Neural cell (in vitro differentiated cells): ENCODE measurements around the gene HIP1R. TPM values are rescaled to one million over a fixed set of nuclear protein-coding genes. Genes with fewer than 3 reads are reported as not detected.

ENCODE experiments used
- H2AFZ ChIP-seq: fragments of 200-600, 300-800 bp; sonication (generic), shearing (Covaris generic); 2 replicates; pipeline ENCODE4 v1.6.0; 2014; ENCODE audit warnings: low read depth, mild to moderate bottlenecking, antibody characterized with exemption, low read length, moderate library complexity
- H3F3A ChIP-seq: fragments of 200-600 bp; shearing (Covaris generic); 2 replicates; pipeline ENCODE4 v1.6.1; 2016; ENCODE audit warnings: mild to moderate bottlenecking, moderate library complexity, mixed read lengths, antibody characterized with exemption, low read length; ENCODE audit not compliant: insufficient read depth, poor library complexity, severe bottlenecking
- H3K27ac ChIP-seq: fragments of 200-600, 300-800 bp; sonication (generic), shearing (Covaris generic); 2 replicates; pipeline ENCODE4 v1.5.1; 2014; ENCODE audit warnings: mild to moderate bottlenecking, low read length, moderate library complexity
- H3K27me3 ChIP-seq: fragments of 300-800, 200-600 bp; sonication (generic), shearing (Covaris generic); 2 replicates; pipeline ENCODE4 v1.6.0; 2014; ENCODE audit warnings: mild to moderate bottlenecking, low read depth, low read length, moderate library complexity; ENCODE audit not compliant: insufficient read depth
- H3K36me3 ChIP-seq: fragments of 300-800, 200-600 bp; sonication (generic), shearing (Covaris generic); 2 replicates; pipeline ENCODE4 v1.5.1; 2014; ENCODE audit warnings: mild to moderate bottlenecking, antibody characterized with exemption, low read length, moderate library complexity; ENCODE audit not compliant: insufficient read depth
- H3K4me2 ChIP-seq: fragments of 300-800, 200-600 bp; sonication (generic), shearing (Covaris generic); 2 replicates; pipeline ENCODE4 v1.6.0; 2014; ENCODE audit warnings: mild to moderate bottlenecking, low read length
- H3K4me3 ChIP-seq: fragments of 300-800, 200-600 bp; sonication (generic), shearing (Covaris generic); 2 replicates; pipeline ENCODE4 v1.5.1; 2014; ENCODE audit warnings: mild to moderate bottlenecking, low read length, moderate library complexity
- H3K79me2 ChIP-seq: fragments of 200-600 bp; shearing (Covaris generic); replicated peaks from 2 replicates; pipeline ENCODE4 v1.6.0; 2014; ENCODE audit warnings: mild to moderate bottlenecking, low read length, moderate library complexity; ENCODE audit not compliant: insufficient read depth
- H3K9ac ChIP-seq: fragments of 300-800, 200-600 bp; sonication (generic), shearing (Covaris generic); 2 replicates; pipeline ENCODE4 v1.6.1; 2016; ENCODE audit warnings: mild to moderate bottlenecking, low read length, mixed read lengths
- H3K9me2 ChIP-seq: fragments of 200-600 bp; shearing (Covaris generic); 2 replicates; pipeline ENCODE4 v1.6.1; 2016; ENCODE audit warnings: mild to moderate bottlenecking, low read length, mixed read lengths; ENCODE audit not compliant: insufficient read depth
- H3K9me3 ChIP-seq: fragments of 200-600, 300-800 bp; sonication (generic), shearing (Covaris generic); 2 replicates; pipeline ENCODE4 v1.6.1; 2016; ENCODE audit warnings: mild to moderate bottlenecking, mixed run types, low read length, moderate library complexity, mixed read lengths
- H4K20me1 ChIP-seq: fragments of 200-600 bp; shearing (Covaris generic); 2 replicates; pipeline ENCODE4 v1.6.1; 2016; ENCODE audit warnings: mild to moderate bottlenecking, mixed run types; ENCODE audit not compliant: insufficient read depth
- EP300 ChIP-seq: fragments of 450-650 bp; conservative IDR thresholded peaks from 2 replicates; pipeline ENCODE4 v1.6.1; 2014; ENCODE audit warnings: antibody characterized with exemption, mild to moderate bottlenecking, moderate library complexity; ENCODE audit not compliant: poor library complexity, severe bottlenecking
- EZH2 ChIP-seq: fragments of 200-600, 300-800 bp; shearing (Covaris generic), sonication (generic); IDR thresholded peaks from 2 replicates; pipeline ENCODE4 v1.6.1; 2014; ENCODE audit warnings: antibody characterized with exemption, low read length, borderline replicate concordance, mild to moderate bottlenecking; ENCODE audit not compliant: insufficient read depth, poor library complexity, severe bottlenecking
- MXI1 ChIP-seq: fragments of 450-650 bp; conservative IDR thresholded peaks from 2 replicates; pipeline ENCODE4 v1.6.1; 2014; ENCODE audit warnings: antibody characterized with exemption, mild to moderate bottlenecking; ENCODE audit not compliant: poor library complexity, severe bottlenecking
- POLR2AphosphoS5 ChIP-seq: IDR thresholded peaks from 2 replicates; pipeline ENCODE4 v1.6.1; 2012
- RAD21 ChIP-seq: fragments of 450-650 bp; conservative IDR thresholded peaks from 2 replicates; pipeline ENCODE4 v1.6.1; 2014; ENCODE audit warnings: antibody characterized with exemption, mild to moderate bottlenecking, moderate library complexity
- SMC3 ChIP-seq: fragments of 450-650 bp; conservative IDR thresholded peaks from 2 replicates; pipeline ENCODE4 v1.6.1; 2014; ENCODE audit warnings: antibody characterized with exemption, mild to moderate bottlenecking, moderate library complexity; ENCODE audit not compliant: poor library complexity
- TAF1 ChIP-seq: IDR thresholded peaks from 2 replicates; pipeline ENCODE4 v1.6.1; 2012; ENCODE audit warnings: low read depth
- polyA plus RNA-seq: library from polyadenylated mRNA; depleted of rRNA; stranded (reverse); fragments of >200 nt; gene quantifications from 2 replicates; pipeline ENCODE4 v1.2.3, GENCODE V29; 2014
- TF ChIP-seq, protein P1 (sequence below): fragments of 450-650 bp; IDR thresholded peaks from 2 replicates; pipeline ENCODE4 v1.5.1; 2014; ENCODE audit warnings: antibody characterized with exemption, mild to moderate bottlenecking, moderate library complexity; ENCODE audit not compliant: poor library complexity, severe bottlenecking
- TF ChIP-seq, protein P2 (sequence below): IDR thresholded peaks from 2 replicates; pipeline ENCODE4 v1.6.1; 2012; ENCODE audit warnings: borderline replicate concordance

Gene HIP1R
- polyA plus RNA-seq, 1 donor from 2014 or later, result 270 TPM

GRCh38 chr12:122866950-122867607, 31.8 kb downstream of the HIP1R start:
- Histone ChIP-seq H3K4me2 (no peak overlapping the region), H2AFZ (no peak overlapping the region), H3K9ac (no peak overlapping the region), H4K20me1 (no peaks in the 10 kb centered on the region), H3K9me3 (no peaks in the 10 kb centered on the region), H3K27ac (no peak overlapping the region), H3K27me3 (no peaks in the 10 kb centered on the region), H3K79me2 (peaks cover 14% of the 10 kb centered on the region), H3K9me2 (no peaks in the 10 kb centered on the region), H3F3A (peaks cover 5% of the 10 kb centered on the region), H3K36me3 (no peaks in the 10 kb centered on the region), H3K4me3 (no peak overlapping the region)
- TF ChIP-seq RAD21, result no peak
- TF ChIP-seq POLR2AphosphoS5, result peak; percentile 21

DNA sequence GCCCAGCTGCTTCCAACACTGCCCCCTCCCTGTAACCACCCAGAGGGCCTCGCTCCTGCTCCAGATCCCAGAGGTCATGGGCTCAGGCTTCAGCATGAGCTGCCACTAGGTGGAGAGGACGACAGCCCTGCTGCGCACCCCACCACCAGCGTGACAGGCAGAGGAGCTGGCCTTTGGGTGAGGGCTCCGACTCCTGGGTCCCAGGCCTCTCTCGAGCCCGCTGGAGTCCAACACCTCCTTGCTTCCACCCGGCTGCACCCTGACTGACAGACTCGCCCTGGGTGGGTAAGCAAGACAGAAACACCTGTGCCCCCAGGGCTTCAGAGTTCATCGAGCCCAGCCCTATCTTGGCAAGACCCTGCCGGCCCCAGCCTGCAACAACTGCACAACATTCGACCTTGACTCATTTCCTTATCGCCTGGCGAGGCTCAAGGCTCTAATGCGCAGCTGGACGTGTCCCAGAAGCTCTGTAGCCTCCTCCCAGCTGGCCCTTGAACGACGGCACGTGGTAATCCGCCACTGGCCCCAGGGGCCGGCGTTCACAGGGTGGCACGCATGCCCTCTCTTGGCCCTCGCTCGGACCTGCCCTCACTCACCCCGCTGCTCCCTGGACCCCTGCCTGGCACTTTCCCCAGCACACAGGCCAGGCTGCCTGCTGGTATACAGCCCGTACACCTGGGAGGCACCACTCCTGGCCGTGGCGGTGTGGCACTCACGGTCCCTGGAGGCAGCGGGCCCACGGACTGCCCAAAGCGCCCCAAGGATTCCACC, 32.6 kb downstream of the HIP1R start:
- H3K4me3 ChIP-seq, result no peak overlapping the region
- no peak overlapping the region for H3K27ac ChIP-seq
- H3K4me2 ChIP-seq, result no peak overlapping the region
- H4K20me1 ChIP-seq, result no peaks in the 10 kb centered on the region
- no peaks in the 10 kb centered on the region for H3K27me3 ChIP-seq
- no peak overlapping the region for H2AFZ ChIP-seq
- no peaks in the 10 kb centered on the region for H3K9me3 ChIP-seq
- H3K9ac ChIP-seq, result no peak overlapping the region
- H3K36me3 ChIP-seq, result no peaks in the 10 kb centered on the region
- H3K9me2 ChIP-seq, result no peaks in the 10 kb centered on the region
- no peak for TF ChIP-seq RAD21
- no peak for TF ChIP-seq POLR2AphosphoS5
- TF ChIP-seq, protein P1, sequence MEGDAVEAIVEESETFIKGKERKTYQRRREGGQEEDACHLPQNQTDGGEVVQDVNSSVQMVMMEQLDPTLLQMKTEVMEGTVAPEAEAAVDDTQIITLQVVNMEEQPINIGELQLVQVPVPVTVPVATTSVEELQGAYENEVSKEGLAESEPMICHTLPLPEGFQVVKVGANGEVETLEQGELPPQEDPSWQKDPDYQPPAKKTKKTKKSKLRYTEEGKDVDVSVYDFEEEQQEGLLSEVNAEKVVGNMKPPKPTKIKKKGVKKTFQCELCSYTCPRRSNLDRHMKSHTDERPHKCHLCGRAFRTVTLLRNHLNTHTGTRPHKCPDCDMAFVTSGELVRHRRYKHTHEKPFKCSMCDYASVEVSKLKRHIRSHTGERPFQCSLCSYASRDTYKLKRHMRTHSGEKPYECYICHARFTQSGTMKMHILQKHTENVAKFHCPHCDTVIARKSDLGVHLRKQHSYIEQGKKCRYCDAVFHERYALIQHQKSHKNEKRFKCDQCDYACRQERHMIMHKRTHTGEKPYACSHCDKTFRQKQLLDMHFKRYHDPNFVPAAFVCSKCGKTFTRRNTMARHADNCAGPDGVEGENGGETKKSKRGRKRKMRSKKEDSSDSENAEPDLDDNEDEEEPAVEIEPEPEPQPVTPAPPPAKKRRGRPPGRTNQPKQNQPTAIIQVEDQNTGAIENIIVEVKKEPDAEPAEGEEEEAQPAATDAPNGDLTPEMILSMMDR, result no peak
- TF ChIP-seq TAF1, result no peak
- no peak for TF ChIP-seq EZH2
- TF ChIP-seq SMC3, result peak; percentile 26
- no peak for TF ChIP-seq MXI1
- no peak for TF ChIP-seq EP300
- H3K79me2 ChIP-seq, result peaks cover 14% of the 10 kb centered on the region
- peaks cover 5% of the 10 kb centered on the region for H3F3A ChIP-seq

DNA sequence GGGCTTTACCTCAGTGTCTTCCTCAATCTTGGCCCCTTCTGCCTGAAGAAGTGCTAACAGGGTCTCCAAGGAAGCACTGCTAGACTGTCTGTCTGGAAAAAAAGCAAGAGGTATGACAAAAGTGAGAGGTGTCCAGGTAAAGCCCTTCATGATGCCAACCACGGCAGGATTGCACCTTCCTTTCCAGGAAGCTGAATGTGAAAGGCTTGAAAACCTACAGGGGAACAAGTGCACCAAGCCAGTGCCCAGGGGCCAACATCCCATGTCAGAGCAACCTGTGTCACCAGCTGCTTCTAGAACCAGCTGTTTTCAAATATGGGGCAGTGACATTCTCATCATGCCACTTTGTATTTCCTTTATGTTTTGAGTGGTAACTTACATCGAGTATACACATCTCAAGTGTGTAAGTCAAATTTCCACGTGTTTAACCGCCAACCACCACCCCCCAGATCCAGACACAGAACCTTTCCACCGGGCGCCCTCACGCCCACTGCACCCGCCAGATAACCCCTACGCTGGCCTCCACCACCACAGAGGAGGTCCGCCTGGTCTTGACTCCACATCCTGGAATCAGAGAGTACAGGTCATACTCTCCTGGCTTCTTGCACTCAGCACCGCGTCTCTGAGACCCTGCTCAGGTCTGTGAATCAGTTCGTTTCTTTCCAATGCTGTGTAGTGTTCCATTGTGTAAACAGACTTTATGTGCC, 33.4 kb downstream of the HIP1R start:
- Histone ChIP-seq H2AFZ (no peak overlapping the region), H3K4me3 (no peak overlapping the region), H3F3A (peaks cover 10% of the 10 kb centered on the region), H3K9me3 (no peaks in the 10 kb centered on the region), H3K79me2 (peaks cover 18% of the 10 kb centered on the region), H3K4me2 (no peak overlapping the region), H3K36me3 (no peaks in the 10 kb centered on the region), H3K9ac (no peak overlapping the region), H3K9me2 (no peaks in the 10 kb centered on the region), H4K20me1 (no peaks in the 10 kb centered on the region), H3K27me3 (no peaks in the 10 kb centered on the region), H3K27ac (no peak overlapping the region)
- no peak for TF ChIP-seq EP300
- TF ChIP-seq EZH2, result no peak
- TF ChIP-seq, protein P2, sequence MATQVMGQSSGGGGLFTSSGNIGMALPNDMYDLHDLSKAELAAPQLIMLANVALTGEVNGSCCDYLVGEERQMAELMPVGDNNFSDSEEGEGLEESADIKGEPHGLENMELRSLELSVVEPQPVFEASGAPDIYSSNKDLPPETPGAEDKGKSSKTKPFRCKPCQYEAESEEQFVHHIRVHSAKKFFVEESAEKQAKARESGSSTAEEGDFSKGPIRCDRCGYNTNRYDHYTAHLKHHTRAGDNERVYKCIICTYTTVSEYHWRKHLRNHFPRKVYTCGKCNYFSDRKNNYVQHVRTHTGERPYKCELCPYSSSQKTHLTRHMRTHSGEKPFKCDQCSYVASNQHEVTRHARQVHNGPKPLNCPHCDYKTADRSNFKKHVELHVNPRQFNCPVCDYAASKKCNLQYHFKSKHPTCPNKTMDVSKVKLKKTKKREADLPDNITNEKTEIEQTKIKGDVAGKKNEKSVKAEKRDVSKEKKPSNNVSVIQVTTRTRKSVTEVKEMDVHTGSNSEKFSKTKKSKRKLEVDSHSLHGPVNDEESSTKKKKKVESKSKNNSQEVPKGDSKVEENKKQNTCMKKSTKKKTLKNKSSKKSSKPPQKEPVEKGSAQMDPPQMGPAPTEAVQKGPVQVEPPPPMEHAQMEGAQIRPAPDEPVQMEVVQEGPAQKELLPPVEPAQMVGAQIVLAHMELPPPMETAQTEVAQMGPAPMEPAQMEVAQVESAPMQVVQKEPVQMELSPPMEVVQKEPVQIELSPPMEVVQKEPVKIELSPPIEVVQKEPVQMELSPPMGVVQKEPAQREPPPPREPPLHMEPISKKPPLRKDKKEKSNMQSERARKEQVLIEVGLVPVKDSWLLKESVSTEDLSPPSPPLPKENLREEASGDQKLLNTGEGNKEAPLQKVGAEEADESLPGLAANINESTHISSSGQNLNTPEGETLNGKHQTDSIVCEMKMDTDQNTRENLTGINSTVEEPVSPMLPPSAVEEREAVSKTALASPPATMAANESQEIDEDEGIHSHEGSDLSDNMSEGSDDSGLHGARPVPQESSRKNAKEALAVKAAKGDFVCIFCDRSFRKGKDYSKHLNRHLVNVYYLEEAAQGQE, result no peak
- no peak for TF ChIP-seq POLR2AphosphoS5
- TF ChIP-seq TAF1, result no peak
